ENCODE data around the gene TMEM187.

Gene TMEM187

DNA sequence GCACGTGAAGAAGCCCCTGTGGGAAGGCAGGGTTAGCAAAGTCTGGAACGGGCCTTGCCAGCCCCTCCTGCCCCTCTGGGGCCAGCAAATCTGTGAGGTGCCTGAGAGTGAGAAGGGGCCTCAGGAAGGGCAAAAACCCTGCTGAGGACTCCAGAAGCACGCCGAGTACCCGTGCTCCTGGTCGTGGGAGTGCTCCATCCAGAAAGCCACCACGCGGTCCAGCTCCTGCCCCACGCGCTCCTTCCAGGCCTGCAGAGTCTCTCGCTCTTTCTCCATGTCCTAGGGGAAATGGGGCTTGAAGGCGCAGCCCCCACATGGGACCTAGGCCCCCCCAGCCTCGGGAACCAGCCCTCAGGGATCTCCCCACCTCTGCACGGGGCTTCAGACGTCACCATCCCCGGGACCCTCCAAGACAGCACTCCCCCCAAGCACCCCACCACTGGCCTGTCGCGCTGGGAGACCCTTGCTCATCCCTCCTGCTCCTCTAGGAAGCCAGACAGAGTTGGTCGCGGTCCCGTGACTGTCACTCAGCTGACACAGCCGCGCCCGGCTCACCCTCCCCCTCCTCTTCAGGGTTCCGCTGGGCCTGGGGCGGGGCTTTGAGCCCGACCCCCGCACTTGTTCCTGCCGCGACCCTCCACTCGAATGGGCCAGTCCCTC is 28.3 kb upstream of the TMEM187 start, which contains the start of gene RENBP:
Gene RENBP (minus strand): TSS at position 504 of the 660 bp plus-strand sequence. CDS start 33 bp downstream, at position 471.
- DNase-seq (ENCODE audit: extremely low read depth, low read depth): no peak
- H3K4me3 ChIP-seq (replicated peaks; ENCODE audit: low read depth, low read length): no peak within 1 kb of the TSS
- TF ChIP-seq CTCF (IDR thresholded peaks at IDR 0.05; ENCODE audit: low read depth, low read length, missing control alignments): no peak

GRCh38 chrX:153944800-153945150 is 27.8 kb upstream of the TMEM187 start:
- no peak overlapping the region for H3K4me3 ChIP-seq (replicated peaks; ENCODE audit: low read depth, low read length)
- no peak for TF ChIP-seq CTCF (IDR thresholded peaks at IDR 0.05; ENCODE audit: low read depth, low read length, missing control alignments)
- no peak for DNase-seq (ENCODE audit: extremely low read depth, low read depth)

DNA sequence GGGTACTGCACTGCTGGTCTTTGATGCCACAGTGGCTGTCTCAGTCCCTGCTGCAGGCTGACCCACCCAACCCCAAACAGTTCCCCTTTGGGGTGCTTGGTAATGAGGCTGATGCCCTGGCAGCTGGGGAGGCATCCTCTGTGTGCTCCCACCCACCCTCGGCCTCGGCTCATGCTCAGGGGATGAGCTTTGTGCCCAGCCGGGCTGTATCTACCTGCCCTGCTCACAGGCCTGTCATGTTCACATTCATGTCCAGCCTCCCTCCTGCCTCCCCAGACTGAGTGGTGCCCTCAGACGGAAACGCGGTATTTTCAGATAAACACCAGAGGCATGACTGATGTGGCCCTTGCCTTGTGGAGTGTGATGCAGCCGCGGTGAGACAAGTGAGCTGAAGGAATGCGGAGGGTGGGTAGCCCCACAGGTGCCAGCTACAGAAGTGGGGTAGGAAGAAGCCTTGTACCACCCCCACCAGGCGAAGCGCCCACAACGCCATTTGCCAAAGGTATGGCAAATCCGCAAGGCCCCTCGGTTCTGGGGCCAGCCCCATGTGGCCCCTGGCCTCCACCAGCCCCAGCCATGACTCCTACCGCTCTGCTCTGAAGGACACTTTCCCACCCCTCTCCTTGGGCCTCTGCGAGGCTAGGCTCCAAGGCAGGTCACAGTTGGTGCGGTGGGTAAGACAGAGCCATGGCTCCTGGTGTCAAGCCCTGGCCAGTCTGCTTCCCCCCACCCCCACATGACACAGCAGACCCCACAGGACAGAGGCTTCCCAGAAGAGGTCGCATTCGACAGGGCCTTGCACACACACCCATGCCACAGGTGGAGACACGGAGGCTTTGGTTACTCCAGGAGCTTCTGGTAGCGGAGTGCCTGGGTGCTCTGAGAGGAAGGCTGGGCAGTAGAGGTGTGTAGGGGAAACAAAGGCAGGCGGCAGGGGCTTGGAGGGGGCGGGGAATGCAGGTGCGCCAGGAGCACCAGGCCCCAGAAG is 26.3 kb upstream of the TMEM187 start:
- no peak for TF ChIP-seq CTCF (IDR thresholded peaks at IDR 0.05; ENCODE audit: low read depth, low read length, missing control alignments)
- H3K4me3 ChIP-seq (replicated peaks; ENCODE audit: low read depth, low read length): no peak overlapping the region

GRCh38 chrX:153947009-153947769 is 25.4 kb upstream of the TMEM187 start:
- peak; percentile 91 for TF ChIP-seq CTCF (IDR thresholded peaks at IDR 0.05; ENCODE audit: low read depth, low read length, missing control alignments)
- DNase-seq (ENCODE audit: extremely low read depth, low read depth): no peak
- H3K4me3 ChIP-seq (replicated peaks; ENCODE audit: low read depth, low read length): no peak overlapping the region

More for the DNA sequence above, 26.3 kb upstream of the TMEM187 start:
- no peak for DNase-seq (ENCODE audit: extremely low read depth, low read depth)

DNA sequence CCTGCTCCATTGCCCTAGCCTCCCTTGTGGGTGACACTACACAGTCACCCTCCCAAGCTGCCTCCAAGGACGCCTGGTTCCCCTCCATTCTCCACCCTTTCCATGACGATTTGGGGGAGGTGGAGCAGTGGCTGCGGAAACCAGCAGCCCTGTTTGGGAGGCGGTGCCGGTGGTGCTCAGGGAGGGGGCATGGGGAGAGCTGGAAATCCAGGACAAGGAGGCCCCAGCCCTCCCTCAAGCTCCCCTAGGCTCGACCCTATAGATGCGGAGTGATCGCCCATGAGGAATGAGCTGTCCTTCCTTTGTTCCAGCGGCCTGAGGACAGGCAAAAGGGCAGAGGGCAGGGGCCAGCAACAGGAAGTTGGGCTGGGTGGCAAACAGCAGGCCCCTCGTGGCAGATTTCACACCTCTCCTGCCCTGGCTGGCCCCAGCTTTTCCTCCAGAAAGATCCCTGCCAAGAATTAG is 24.5 kb upstream of the TMEM187 start:
- H3K4me3 ChIP-seq (replicated peaks; ENCODE audit: low read depth, low read length): no peak overlapping the region
- no peak for DNase-seq (ENCODE audit: extremely low read depth, low read depth)
- no peak for TF ChIP-seq CTCF (IDR thresholded peaks at IDR 0.05; ENCODE audit: low read depth, low read length, missing control alignments)

Data from HFF-Myc (cell line).